Measurements from ENCODE around the gene HAPLN1.

DNA sequence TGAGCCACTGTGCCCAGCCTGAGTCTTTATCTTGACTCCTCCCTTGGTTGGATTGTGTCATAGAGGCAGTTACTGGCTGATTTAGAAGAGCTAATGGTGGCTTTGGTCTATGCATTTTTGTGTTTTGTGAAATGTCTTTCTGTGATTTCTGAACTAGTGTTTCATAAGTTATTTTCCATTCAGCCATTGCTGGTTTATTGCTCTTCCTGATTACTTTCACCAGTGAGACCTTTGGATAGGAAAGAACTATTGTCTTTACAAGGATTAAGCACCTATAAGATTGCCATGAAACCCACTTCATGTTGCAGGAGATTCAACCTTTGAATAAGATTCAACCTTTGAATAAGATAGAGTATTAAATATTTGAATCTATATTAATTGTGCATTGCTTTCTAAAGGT is 8.7 kb upstream of the HAPLN1 start:
- no peak for TF ChIP-seq CTCF (IDR thresholded peaks at IDR 0.05)
- TF ChIP-seq POLR2A (IDR thresholded peaks at IDR 0.05): no peak

All from right lobe of liver (tissue), 4 donors.